HepG2 (cell line): ENCODE data around the gene REELD1.

Source experiments
- ERF ChIP-seq: IDR thresholded peaks from 2 replicates; pipeline ENCODE4 v1.6.1; 2018; ENCODE audit warnings: missing biosample characterization, missing genetic modification reagents
- EZH2 ChIP-seq: conservative IDR thresholded peaks from 2 replicates; pipeline ENCODE4 v1.6.1; 2012; ENCODE audit warnings: mild to moderate bottlenecking, low read depth, low read length, moderate library complexity
- FOXA3 ChIP-seq: IDR thresholded peaks from 2 replicates; pipeline ENCODE4 v1.6.1; 2016; ENCODE audit warnings: missing genetic modification reagents, missing compliant biosample characterization
- FOXK1 ChIP-seq: sonication (generic); formaldehyde crosslinking; IDR thresholded peaks from 2 replicates; pipeline ENCODE4 v1.4.0; 2020; ENCODE audit warnings: low read depth, missing genetic modification reagents, borderline replicate concordance
- MXD4 ChIP-seq: IDR thresholded peaks from 2 replicates; pipeline ENCODE4 v1.6.1; 2016; ENCODE audit warnings: mild to moderate bottlenecking, missing biosample characterization, missing genetic modification reagents
- PHB2 ChIP-seq: fragments of 450-650 bp; IDR thresholded peaks from 2 replicates; pipeline ENCODE4 v1.6.1; 2018; ENCODE audit not compliant: partially characterized antibody
- RFXANK ChIP-seq: IDR thresholded peaks from 2 replicates; pipeline ENCODE4 v1.6.1; 2016
- ZC3H4 ChIP-seq: sonication (generic); formaldehyde crosslinking; IDR thresholded peaks from 2 replicates; pipeline ENCODE4 v1.4.0; 2020; ENCODE audit warnings: missing genetic modification reagents, borderline replicate concordance
- ZNF644 ChIP-seq: IDR thresholded peaks from 2 replicates; pipeline ENCODE4 v1.6.1; 2016; ENCODE audit warnings: low read depth
- TF ChIP-seq, protein P1 (sequence below): sonication (generic); formaldehyde crosslinking; IDR thresholded peaks from 2 replicates; pipeline ENCODE4 v1.5.0; 2020; ENCODE audit warnings: mild to moderate bottlenecking, missing genetic modification reagents, moderate library complexity
- TF ChIP-seq, protein P2 (sequence below): fragments of 450-650 bp; IDR thresholded peaks from 2 replicates; pipeline ENCODE4 v1.6.1; 2017; ENCODE audit warnings: mild to moderate bottlenecking
- TF ChIP-seq, protein P3 (sequence below): sonication (generic); formaldehyde crosslinking; IDR thresholded peaks from 2 replicates; pipeline ENCODE4 v1.5.1; 2020; ENCODE audit warnings: mild to moderate bottlenecking, missing genetic modification reagents, moderate library complexity
- TF ChIP-seq, protein P4 (sequence below): IDR thresholded peaks from 2 replicates; pipeline ENCODE4 v1.6.1; 2016; ENCODE audit warnings: missing compliant biosample characterization, missing genetic modification reagents, borderline replicate concordance

DNA sequence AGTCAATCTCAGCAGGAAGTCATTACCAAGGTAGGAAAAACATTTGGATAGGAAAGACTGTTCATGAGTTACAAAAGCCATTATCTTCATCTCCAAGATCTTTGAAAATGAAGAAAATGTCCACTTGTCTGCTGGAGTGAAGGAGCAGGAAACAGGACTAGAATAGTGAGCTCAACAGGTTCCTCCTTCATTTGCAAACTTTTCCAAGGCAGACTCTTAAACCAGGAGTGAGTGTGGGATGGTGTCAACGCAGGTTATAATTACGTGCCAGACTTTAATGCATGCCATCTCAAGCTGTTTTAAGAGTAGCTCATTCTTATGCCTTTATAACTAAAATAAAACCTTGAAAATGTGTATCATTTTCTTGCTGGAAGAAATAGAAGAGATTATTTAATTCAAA, 3.4 kb upstream of the REELD1 start:
- TF ChIP-seq MXD4 (CRISPR knock-in tag) (no peak), ZC3H4 (CRISPR knock-in tag) (no peak), FOXK1 (CRISPR knock-in tag) (no peak), ZNF644 (no peak), PHB2 (no peak), ERF (no peak), FOXA3 (CRISPR knock-in tag) (no peak), EZH2 (no peak), RFXANK (no peak)
- TF ChIP-seq, protein P1, sequence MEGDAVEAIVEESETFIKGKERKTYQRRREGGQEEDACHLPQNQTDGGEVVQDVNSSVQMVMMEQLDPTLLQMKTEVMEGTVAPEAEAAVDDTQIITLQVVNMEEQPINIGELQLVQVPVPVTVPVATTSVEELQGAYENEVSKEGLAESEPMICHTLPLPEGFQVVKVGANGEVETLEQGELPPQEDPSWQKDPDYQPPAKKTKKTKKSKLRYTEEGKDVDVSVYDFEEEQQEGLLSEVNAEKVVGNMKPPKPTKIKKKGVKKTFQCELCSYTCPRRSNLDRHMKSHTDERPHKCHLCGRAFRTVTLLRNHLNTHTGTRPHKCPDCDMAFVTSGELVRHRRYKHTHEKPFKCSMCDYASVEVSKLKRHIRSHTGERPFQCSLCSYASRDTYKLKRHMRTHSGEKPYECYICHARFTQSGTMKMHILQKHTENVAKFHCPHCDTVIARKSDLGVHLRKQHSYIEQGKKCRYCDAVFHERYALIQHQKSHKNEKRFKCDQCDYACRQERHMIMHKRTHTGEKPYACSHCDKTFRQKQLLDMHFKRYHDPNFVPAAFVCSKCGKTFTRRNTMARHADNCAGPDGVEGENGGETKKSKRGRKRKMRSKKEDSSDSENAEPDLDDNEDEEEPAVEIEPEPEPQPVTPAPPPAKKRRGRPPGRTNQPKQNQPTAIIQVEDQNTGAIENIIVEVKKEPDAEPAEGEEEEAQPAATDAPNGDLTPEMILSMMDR (CRISPR knock-in tag) = no peak
- TF ChIP-seq, protein P2, sequence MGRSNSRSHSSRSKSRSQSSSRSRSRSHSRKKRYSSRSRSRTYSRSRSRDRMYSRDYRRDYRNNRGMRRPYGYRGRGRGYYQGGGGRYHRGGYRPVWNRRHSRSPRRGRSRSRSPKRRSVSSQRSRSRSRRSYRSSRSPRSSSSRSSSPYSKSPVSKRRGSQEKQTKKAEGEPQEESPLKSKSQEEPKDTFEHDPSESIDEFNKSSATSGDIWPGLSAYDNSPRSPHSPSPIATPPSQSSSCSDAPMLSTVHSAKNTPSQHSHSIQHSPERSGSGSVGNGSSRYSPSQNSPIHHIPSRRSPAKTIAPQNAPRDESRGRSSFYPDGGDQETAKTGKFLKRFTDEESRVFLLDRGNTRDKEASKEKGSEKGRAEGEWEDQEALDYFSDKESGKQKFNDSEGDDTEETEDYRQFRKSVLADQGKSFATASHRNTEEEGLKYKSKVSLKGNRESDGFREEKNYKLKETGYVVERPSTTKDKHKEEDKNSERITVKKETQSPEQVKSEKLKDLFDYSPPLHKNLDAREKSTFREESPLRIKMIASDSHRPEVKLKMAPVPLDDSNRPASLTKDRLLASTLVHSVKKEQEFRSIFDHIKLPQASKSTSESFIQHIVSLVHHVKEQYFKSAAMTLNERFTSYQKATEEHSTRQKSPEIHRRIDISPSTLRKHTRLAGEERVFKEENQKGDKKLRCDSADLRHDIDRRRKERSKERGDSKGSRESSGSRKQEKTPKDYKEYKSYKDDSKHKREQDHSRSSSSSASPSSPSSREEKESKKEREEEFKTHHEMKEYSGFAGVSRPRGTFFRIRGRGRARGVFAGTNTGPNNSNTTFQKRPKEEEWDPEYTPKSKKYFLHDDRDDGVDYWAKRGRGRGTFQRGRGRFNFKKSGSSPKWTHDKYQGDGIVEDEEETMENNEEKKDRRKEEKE = no peak
- TF ChIP-seq, protein P3, sequence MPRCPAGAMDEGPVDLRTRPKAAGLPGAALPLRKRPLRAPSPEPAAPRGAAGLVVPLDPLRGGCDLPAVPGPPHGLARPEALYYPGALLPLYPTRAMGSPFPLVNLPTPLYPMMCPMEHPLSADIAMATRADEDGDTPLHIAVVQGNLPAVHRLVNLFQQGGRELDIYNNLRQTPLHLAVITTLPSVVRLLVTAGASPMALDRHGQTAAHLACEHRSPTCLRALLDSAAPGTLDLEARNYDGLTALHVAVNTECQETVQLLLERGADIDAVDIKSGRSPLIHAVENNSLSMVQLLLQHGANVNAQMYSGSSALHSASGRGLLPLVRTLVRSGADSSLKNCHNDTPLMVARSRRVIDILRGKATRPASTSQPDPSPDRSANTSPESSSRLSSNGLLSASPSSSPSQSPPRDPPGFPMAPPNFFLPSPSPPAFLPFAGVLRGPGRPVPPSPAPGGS = no peak
- TF ChIP-seq, protein P4, sequence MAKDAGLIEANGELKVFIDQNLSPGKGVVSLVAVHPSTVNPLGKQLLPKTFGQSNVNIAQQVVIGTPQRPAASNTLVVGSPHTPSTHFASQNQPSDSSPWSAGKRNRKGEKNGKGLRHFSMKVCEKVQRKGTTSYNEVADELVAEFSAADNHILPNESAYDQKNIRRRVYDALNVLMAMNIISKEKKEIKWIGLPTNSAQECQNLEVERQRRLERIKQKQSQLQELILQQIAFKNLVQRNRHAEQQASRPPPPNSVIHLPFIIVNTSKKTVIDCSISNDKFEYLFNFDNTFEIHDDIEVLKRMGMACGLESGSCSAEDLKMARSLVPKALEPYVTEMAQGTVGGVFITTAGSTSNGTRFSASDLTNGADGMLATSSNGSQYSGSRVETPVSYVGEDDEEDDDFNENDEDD (CRISPR knock-in tag) = no peak
